H1 (cell line): ENCODE results near the gene NLRP7. TPM values are rescaled to one million over a fixed set of nuclear protein-coding genes. Genes with fewer than 3 reads are reported as not detected.
"Not testable (repeated sequence)": the region's sequence is repeated elsewhere in the genome, so short reads cannot be mapped to it uniquely, and the experiment has no call there.

Experiments used
- CTCF ChIA-PET: fragments of 300-600 bp; sonication (Branson Sonifier 250); formaldehyde crosslinking; loops from one replicate; lab custom pipeline; 2021; ENCODE audit not compliant: partially characterized antibody; lab: Charles Lee
- POLR2A ChIA-PET: fragments of 300-600 bp; sonication (Branson Sonifier 250); formaldehyde crosslinking; loops from one replicate; lab custom pipeline; 2021; ENCODE audit warnings: inconsistent platforms; ENCODE audit not compliant: partially characterized antibody; lab: Charles Lee
- DNase-seq, 2 experiments: peaks; one replicate each; pipeline versions ENCODE4 v3.0.0 to v3.0.0-alpha.2; 2010 to 2022; ENCODE audit warnings: low spot score in 2 of 2, low read depth in 1 of 2, mixed read lengths in 1 of 2
- FAIRE-seq: peaks from 2 replicates; lab custom pipeline; 2011; peaks lifted over from hg19 to GRCh38; lab: Jason Lieb, UNC
- H2AFZ ChIP-seq: 2 replicates; pipeline ENCODE4 v1.8.1; 2012; ENCODE audit warnings: low read length, inconsistent platforms
- H2AK5ac ChIP-seq: 2 replicates; pipeline ENCODE4 v1.6.1; 2013; ENCODE audit warnings: low read depth, low read length
- H2BK120ac ChIP-seq: replicated peaks from 2 replicates; pipeline ENCODE3; 2013; ENCODE audit warnings: low read depth, low read length, inconsistent platforms
- H2BK12ac ChIP-seq: 2 replicates; pipeline ENCODE4 v1.6.1; 2013; ENCODE audit warnings: low read depth, low read length
- H2BK15ac ChIP-seq: 2 replicates; pipeline ENCODE4 v1.6.1; 2013; ENCODE audit warnings: low read length
- H2BK20ac ChIP-seq: 2 replicates; pipeline ENCODE4 v1.6.1; 2013; ENCODE audit warnings: low read length
- H2BK5ac ChIP-seq: 2 replicates; pipeline ENCODE4 v1.6.1; 2013; ENCODE audit warnings: low read depth, low read length
- H3K14ac ChIP-seq: 2 replicates; pipeline ENCODE4 v1.6.1; 2013; ENCODE audit warnings: inconsistent platforms; ENCODE audit not compliant: insufficient read length
- H3K18ac ChIP-seq: 2 replicates; pipeline ENCODE4 v1.6.1; 2013; ENCODE audit warnings: low read length; ENCODE audit errors: extremely low read depth
- H3K23ac ChIP-seq: 2 replicates; pipeline ENCODE4 v1.6.1; 2013; ENCODE audit warnings: inconsistent platforms; ENCODE audit not compliant: insufficient read length
- H3K23me2 ChIP-seq: 2 replicates; pipeline ENCODE4 v1.6.1; 2013; ENCODE audit warnings: low read depth, low read length
- H3K27ac ChIP-seq: 2 replicates; pipeline ENCODE4 v1.6.1; 2011; ENCODE audit warnings: low read depth, low read length, inconsistent platforms
- H3K27me3 ChIP-seq, 4 experiments: replicated peaks in 1 of 4; 1 replicate in 1 of 4; 2 replicates in 3 of 4; pipeline versions ENCODE4 v1.6.1 to v1.8.1; 2011 to 2013; ENCODE audit warnings: low read length in 3 of 4, mild to moderate bottlenecking in 3 of 4, inconsistent platforms in 2 of 4, mixed read lengths in 2 of 4, moderate library complexity in 1 of 4; ENCODE audit not compliant: control insufficient read depth in 3 of 4, insufficient read depth in 3 of 4; ENCODE audit errors: extremely low read depth in 1 of 4
- H3K36me3 ChIP-seq, 4 experiments: 2 replicates each; pipeline versions ENCODE4 v1.6.1 to v1.8.1; 2011 to 2013; ENCODE audit warnings: mild to moderate bottlenecking in 4 of 4, low read length in 3 of 4, moderate library complexity in 2 of 4, control low read depth in 1 of 4, inconsistent platforms in 1 of 4; ENCODE audit not compliant: insufficient read depth in 4 of 4, control insufficient read depth in 2 of 4
- H3K4ac ChIP-seq: replicated peaks from 2 replicates; pipeline ENCODE3; 2013; ENCODE audit warnings: low read length, low read depth, mixed read lengths, inconsistent platforms; ENCODE audit not compliant: insufficient read length
- H3K4me1 ChIP-seq, 4 experiments: replicated peaks in 1 of 4; 1 replicate in 1 of 4; 2 replicates in 3 of 4; pipeline versions ENCODE4 v1.6.1 to v1.8.1; 2011 to 2013; ENCODE audit warnings: low read length in 3 of 4, inconsistent platforms in 2 of 4, mixed read lengths in 1 of 4; ENCODE audit not compliant: insufficient read depth in 4 of 4, control insufficient read depth in 3 of 4
- H3K4me2 ChIP-seq, 2 experiments: 2 replicates each; pipeline versions ENCODE4 v1.6.1 to v1.8.1; 2011 to 2013; ENCODE audit warnings: low read depth in 2 of 2, low read length in 2 of 2, control low read depth in 1 of 2, inconsistent platforms in 1 of 2, mild to moderate bottlenecking in 1 of 2; ENCODE audit not compliant: insufficient read depth in 1 of 2
- H3K4me3 ChIP-seq, 4 experiments: fragments of 200-600, 300-600 bp in 1 of 4; sonication (generic), shearing (Covaris generic), sonication (Bioruptor Twin) in 1 of 4; 2 replicates each; pipeline versions ENCODE4 v1.5.1 to v1.8.1; 2011 to 2016; ENCODE audit warnings: low read length in 4 of 4, low read depth in 3 of 4, control low read depth in 2 of 4, inconsistent platforms in 2 of 4, mild to moderate bottlenecking in 2 of 4, mixed read lengths in 1 of 4, moderate library complexity in 1 of 4; ENCODE audit not compliant: insufficient read depth in 2 of 4; ENCODE audit errors: extremely low read depth in 1 of 4
- H3K56ac ChIP-seq: replicated peaks from 2 replicates; pipeline ENCODE3; 2013; ENCODE audit warnings: low read depth, mild to moderate bottlenecking, mixed read lengths, low read length, inconsistent platforms; ENCODE audit not compliant: insufficient read length
- H3K79me1 ChIP-seq: 2 replicates; pipeline ENCODE4 v1.6.1; 2013; ENCODE audit warnings: low read depth, low read length, control low read depth
- H3K79me2 ChIP-seq, 2 experiments: 2 replicates each; pipeline versions ENCODE4 v1.6.1 to v1.8.1; 2012 to 2013; ENCODE audit warnings: low read length in 2 of 2, mild to moderate bottlenecking in 2 of 2, inconsistent platforms in 1 of 2; ENCODE audit not compliant: insufficient read depth in 2 of 2, control insufficient read depth in 1 of 2
- H3K9ac ChIP-seq, 4 experiments: replicated peaks in 1 of 4; 1 replicate in 1 of 4; 2 replicates in 3 of 4; pipeline versions ENCODE4 v1.6.1 to v1.8.1; 2011 to 2013; ENCODE audit warnings: low read depth in 3 of 4, low read length in 3 of 4, control low read depth in 2 of 4, mild to moderate bottlenecking in 2 of 4, moderate library complexity in 2 of 4, inconsistent platforms in 1 of 4; ENCODE audit errors: extremely low read depth in 1 of 4
- H3K9me3 ChIP-seq, 2 experiments: 2 replicates each; pipeline versions ENCODE4 v1.6.1 to v1.8.1; 2012 to 2013; ENCODE audit warnings: mild to moderate bottlenecking in 2 of 2, moderate library complexity in 2 of 2, control low read depth in 1 of 2, inconsistent platforms in 1 of 2, low read depth in 1 of 2, low read length in 1 of 2, mixed read lengths in 1 of 2; ENCODE audit not compliant: insufficient read depth in 2 of 2
- H4K20me1 ChIP-seq, 2 experiments: replicated peaks in 1 of 2; 2 replicates each; pipeline versions ENCODE3 to v1.8.1; 2011 to 2013; ENCODE audit warnings: inconsistent platforms in 2 of 2, low read length in 2 of 2, mild to moderate bottlenecking in 1 of 2; ENCODE audit not compliant: insufficient read depth in 2 of 2, control insufficient read depth in 1 of 2
- H4K5ac ChIP-seq: 2 replicates; pipeline ENCODE4 v1.6.1; 2013; ENCODE audit warnings: low read length, low read depth, mixed read lengths, inconsistent platforms; ENCODE audit not compliant: insufficient read length
- H4K8ac ChIP-seq: 2 replicates; pipeline ENCODE4 v1.8.0; 2013; ENCODE audit warnings: mild to moderate bottlenecking, moderate library complexity, low read length, inconsistent platforms; ENCODE audit not compliant: insufficient read depth; ENCODE audit errors: extremely low read depth
- H4K91ac ChIP-seq: replicated peaks from 2 replicates; pipeline ENCODE3; 2013; ENCODE audit warnings: low read length, mixed read lengths, inconsistent platforms; ENCODE audit not compliant: insufficient read length
- WGBS, 2 experiments: shearing (Covaris generic) in 1 of 2; methylation state at CpG; one replicate each; pipeline versions ENCODE4 v1.1.6 to v1.1.7; 2013 to 2015; ENCODE audit warnings: low lambda C conversion rate in 2 of 2, mixed read lengths in 2 of 2, inconsistent platforms in 1 of 2, low coverage in 1 of 2, missing lambda C conversion rate in 1 of 2; ENCODE audit not compliant: insufficient replicate concordance in 2 of 2, insufficient coverage in 1 of 2, insufficient read length in 1 of 2; ENCODE audit errors: extremely low coverage in 1 of 2, missing lambda C conversion rate in 1 of 2; 5-methylcytosine and 5-hydroxymethylcytosine counted together
- polyA plus RNA-seq, 7 experiments: library from polyadenylated mRNA; depleted of rRNA in 3 of 7; stranded (reverse) in 5 of 7; unstranded in 2 of 7; fragments of >200 nt in 5 of 7; fragments of 200-250 nt in 2 of 7; gene quantifications; 1 replicate in 5 of 7; 2 replicates in 1 of 7; 4 replicates in 1 of 7; pipeline versions ENCODE4 v1.2.1 to v1.2.3, GENCODE V29; 2011 to 2013; ENCODE audit warnings: missing spikeins in 2 of 7, mixed read lengths in 2 of 7
- total RNA-seq: library from RNA; stranded (reverse); fragmentation: NEBNext Ultra II Directional; extraction: Animal tissue kit (Norgen Biotek cat#: 25700); gene quantifications from 2 replicates; pipeline ENCODE4 v1.2.1, GENCODE V29; 2021

The NLRP7 gene
- total and polyA plus RNA-seq, 2 of the 8 experiments (the other 6 are each of a cell fraction or from before 2014, with no cell fraction given) = 0.91 to 1.2 TPM

GRCh38 chr19:54943772-54944361 is 3.5 kb downstream of the NLRP7 start:
- H3K79me1 ChIP-seq, H3K4me3 ChIP-seq, H2BK15ac ChIP-seq, H4K91ac ChIP-seq, FAIRE-seq, H3K23me2 ChIP-seq, H3K27me3 ChIP-seq, H2BK120ac ChIP-seq, H3K4me2 ChIP-seq, H2BK5ac ChIP-seq, H3K4me1 ChIP-seq, H3K56ac ChIP-seq, CTCF ChIA-PET, H4K8ac ChIP-seq, H3K23ac ChIP-seq, H4K5ac ChIP-seq, H3K36me3 ChIP-seq, H3K14ac ChIP-seq, H2AK5ac ChIP-seq, H3K9me3 ChIP-seq, DNase-seq, H3K79me2 ChIP-seq, H4K20me1 ChIP-seq, H3K4ac ChIP-seq, H3K9ac ChIP-seq, H2BK20ac ChIP-seq, POLR2A ChIA-PET, H2BK12ac ChIP-seq, H3K27ac ChIP-seq, H3K18ac ChIP-seq: not testable (repeated sequence)
- H2AFZ ChIP-seq = peak overlapping the region; percentile 15
- WGBS, 2 experiments = 82% methylated on average over 11 of the region's 11 CpGs; no CpG with 5 or more reads in 1 of the 2 experiments

GRCh38 chr19:54939538-54939937 is 7.8 kb downstream of the NLRP7 start:
- H3K79me1 ChIP-seq, H4K5ac ChIP-seq, POLR2A ChIA-PET, H3K18ac ChIP-seq, H3K4ac ChIP-seq, H3K79me2 ChIP-seq, H4K91ac ChIP-seq, H2AK5ac ChIP-seq, H2AFZ ChIP-seq, H3K9ac ChIP-seq, H2BK15ac ChIP-seq, H4K20me1 ChIP-seq, H2BK12ac ChIP-seq, DNase-seq, H3K27me3 ChIP-seq, H3K4me3 ChIP-seq, H3K4me1 ChIP-seq, H3K4me2 ChIP-seq, H2BK120ac ChIP-seq, H3K9me3 ChIP-seq, H3K23me2 ChIP-seq, H4K8ac ChIP-seq, H3K27ac ChIP-seq, H2BK20ac ChIP-seq, H3K36me3 ChIP-seq, H3K14ac ChIP-seq, H3K56ac ChIP-seq, H3K23ac ChIP-seq, H2BK5ac ChIP-seq, FAIRE-seq: not testable (repeated sequence)
- WGBS, 2 experiments = 97% methylated on average over 9 of the region's 28 CpGs; no CpG with 5 or more reads in 1 of the 2 experiments
- CTCF ChIA-PET = interaction anchor here (0.9 to 1.6 kb wide), 2 partner anchors 11 to 58 kb away, joined by 3 read pairs; no protein-coding TSS in a partner anchor
